ENCODE measurements around the gene KRTAP21-1.

KRTAP21-1 gene

DNA sequence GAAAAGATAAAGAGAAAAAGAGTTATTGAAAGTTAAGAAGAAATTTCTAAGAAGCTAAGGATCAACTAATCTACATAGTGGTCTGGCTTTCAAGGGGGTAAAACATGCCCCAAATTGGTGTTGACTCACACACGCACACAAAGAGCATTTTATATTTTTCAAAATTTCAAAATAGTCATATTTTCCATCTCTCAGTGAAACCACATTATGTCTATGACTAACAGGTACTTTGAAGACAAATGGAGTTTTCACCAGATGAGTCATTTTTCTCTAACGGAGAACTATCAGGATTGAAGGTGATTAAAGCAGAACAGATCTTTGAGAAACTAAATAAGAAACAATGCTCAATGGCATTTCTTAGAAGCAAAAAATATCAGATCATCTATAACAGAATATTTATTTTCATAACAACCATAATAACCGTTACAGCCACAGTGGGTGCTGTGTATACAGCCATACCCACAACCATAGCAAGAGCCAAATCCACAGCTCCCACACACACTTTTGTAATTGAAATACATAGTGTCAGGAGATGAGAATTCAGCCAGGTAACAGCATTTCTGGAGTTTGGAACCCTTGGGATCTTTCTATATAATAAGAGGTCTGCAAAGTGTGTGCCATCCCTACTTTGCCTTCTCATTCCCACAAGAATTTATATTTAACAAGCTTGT lies 36.9 kb downstream of the KRTAP21-1 start, which contains the start of gene KRTAP21-3:
TSS of gene KRTAP21-3 (minus strand) at position 539 of the 671 bp plus-strand sequence. CDS start at position 521, 18 bp downstream.
- CTCF ChIA-PET, result interaction anchor here (0.6 kb wide), 1 partner anchor 75 kb away, joined by 3 read pairs; no protein-coding TSS in a partner anchor
- TF ChIP-seq, protein P1, sequence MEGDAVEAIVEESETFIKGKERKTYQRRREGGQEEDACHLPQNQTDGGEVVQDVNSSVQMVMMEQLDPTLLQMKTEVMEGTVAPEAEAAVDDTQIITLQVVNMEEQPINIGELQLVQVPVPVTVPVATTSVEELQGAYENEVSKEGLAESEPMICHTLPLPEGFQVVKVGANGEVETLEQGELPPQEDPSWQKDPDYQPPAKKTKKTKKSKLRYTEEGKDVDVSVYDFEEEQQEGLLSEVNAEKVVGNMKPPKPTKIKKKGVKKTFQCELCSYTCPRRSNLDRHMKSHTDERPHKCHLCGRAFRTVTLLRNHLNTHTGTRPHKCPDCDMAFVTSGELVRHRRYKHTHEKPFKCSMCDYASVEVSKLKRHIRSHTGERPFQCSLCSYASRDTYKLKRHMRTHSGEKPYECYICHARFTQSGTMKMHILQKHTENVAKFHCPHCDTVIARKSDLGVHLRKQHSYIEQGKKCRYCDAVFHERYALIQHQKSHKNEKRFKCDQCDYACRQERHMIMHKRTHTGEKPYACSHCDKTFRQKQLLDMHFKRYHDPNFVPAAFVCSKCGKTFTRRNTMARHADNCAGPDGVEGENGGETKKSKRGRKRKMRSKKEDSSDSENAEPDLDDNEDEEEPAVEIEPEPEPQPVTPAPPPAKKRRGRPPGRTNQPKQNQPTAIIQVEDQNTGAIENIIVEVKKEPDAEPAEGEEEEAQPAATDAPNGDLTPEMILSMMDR (conservative IDR thresholded peaks at IDR 0.05; ENCODE audit: low read depth), result no peak
- H3K27ac ChIP-seq, result no peak within 1 kb of the TSS
- POLR2A ChIA-PET (ENCODE audit: low non-redundant PET), result no interaction called here
- peak; percentile 65 for DNase-seq (ENCODE audit: low spot score)

DNA sequence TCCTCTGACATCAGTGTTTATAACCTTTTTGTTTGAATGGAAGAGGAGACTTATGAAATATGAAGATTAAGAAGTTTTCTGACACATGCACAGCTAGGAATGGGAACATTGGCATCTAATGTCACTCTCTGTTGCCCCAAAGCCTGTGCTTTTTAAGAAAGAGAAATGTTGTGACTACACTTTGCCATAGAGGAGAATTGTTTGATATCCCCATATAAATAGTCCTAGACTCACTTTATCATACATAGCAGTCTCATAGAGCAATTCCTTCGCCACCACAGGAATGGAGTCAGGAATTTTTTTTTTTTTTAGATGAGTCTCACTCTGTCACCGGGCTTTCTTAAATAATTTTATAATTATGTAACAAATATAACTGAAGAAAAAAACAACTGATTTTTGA lies 38.1 kb downstream of the KRTAP21-1 start:
- no peak for DNase-seq (ENCODE audit: low spot score)
- H3K27ac ChIP-seq, result no peak overlapping the region
- POLR2A ChIA-PET (ENCODE audit: low non-redundant PET), result no interaction called here
- TF ChIP-seq, protein P1 (conservative IDR thresholded peaks at IDR 0.05; ENCODE audit: low read depth), result no peak
- CTCF ChIA-PET, result no interaction called here

GRCh38 chr21:30714946-30715345 lies 40.3 kb downstream of the KRTAP21-1 start:
- TF ChIP-seq, protein P1 (conservative IDR thresholded peaks at IDR 0.05; ENCODE audit: low read depth), result no peak
- H3K27ac ChIP-seq, result no peak overlapping the region
- POLR2A ChIA-PET (ENCODE audit: low non-redundant PET), result no interaction called here
- no peak for DNase-seq (ENCODE audit: low spot score)
- CTCF ChIA-PET, result no interaction called here

DNA sequence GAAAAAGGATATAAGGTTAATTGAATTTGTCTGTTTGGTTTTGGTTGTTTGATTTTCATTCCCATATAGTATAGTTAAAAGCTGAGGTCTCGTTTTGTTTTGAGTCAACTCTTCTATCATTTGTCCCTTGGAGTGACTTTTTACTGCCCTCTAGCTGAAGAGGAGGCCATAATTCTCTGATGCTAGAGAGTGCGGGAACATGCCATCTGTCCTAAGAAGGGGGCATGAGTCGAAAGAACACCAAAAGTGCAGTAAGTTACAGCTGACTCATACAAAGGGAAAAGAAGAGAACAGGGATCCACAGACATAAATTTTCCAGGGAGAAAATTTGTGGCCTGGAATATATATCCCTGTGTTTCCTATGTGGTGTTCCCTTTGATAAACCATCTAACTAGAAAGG lies 40.8 kb downstream of the KRTAP21-1 start:
- no peak for DNase-seq (ENCODE audit: low spot score)
- POLR2A ChIA-PET (ENCODE audit: low non-redundant PET), result no interaction called here
- CTCF ChIA-PET, result no interaction called here
- H3K27ac ChIP-seq, result no peak overlapping the region
- TF ChIP-seq, protein P1 (conservative IDR thresholded peaks at IDR 0.05; ENCODE audit: low read depth), result no peak

DNA sequence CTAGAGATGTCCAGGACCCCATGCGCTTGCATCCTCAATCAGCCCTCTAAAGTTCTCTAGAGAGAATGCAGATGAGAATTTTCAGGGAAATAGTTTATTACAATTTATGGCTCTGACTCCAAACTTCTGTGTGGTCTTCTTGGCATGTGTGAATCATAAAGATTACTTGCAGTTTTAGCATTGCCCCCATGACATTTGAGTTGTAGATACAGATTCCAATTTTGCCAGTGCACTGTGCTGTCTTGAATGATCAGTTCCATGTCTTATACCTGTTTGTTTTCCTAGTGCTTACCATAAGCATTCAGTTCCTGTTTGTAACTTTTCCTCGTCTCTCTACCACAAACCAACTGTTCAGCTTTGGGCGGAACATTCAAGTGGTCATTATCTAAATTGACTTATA lies 41.5 kb downstream of the KRTAP21-1 start:
- no peak for DNase-seq (ENCODE audit: low spot score)
- TF ChIP-seq, protein P1 (conservative IDR thresholded peaks at IDR 0.05; ENCODE audit: low read depth), result no peak
- ChIA-PET POLR2A (ENCODE audit: low non-redundant PET) (no interaction called here), CTCF (no interaction called here)
- H3K27ac ChIP-seq, result no peak overlapping the region

- TF ChIP-seq, protein P1 (conservative IDR thresholded peaks at IDR 0.05; ENCODE audit: low read depth), result no peak
- no peak overlapping the region for H3K27ac ChIP-seq
- CTCF ChIA-PET, result no interaction called here
- POLR2A ChIA-PET (ENCODE audit: low non-redundant PET), result no interaction called here
- no peak for DNase-seq (ENCODE audit: low spot score)
Measured at GRCh38 chr21:30710499-30710898, 44.7 kb downstream of the KRTAP21-1 start.
